Omental fat pad (tissue), 4 donors: Measurements from ENCODE around the gene LPA. TPM values are rescaled to one million over a fixed set of nuclear protein-coding genes. Genes with fewer than 3 reads are reported as not detected.
"Not testable (repeated sequence)": the region's sequence is repeated elsewhere in the genome, so short reads cannot be mapped to it uniquely, and the experiment has no call there.

Source experiments
- ATAC-seq: fragments of 150-250 bp; one replicate; pipeline ENCODE4 v1.9.1; 2016; ENCODE audit warnings: mild to moderate bottlenecking, moderate library complexity; ENCODE audit not compliant: low FRiP score
- DNase-seq: peaks from one replicate; pipeline ENCODE4 v3.0.0-alpha.2; 2019; ENCODE audit warnings: low spot score
- total RNA-seq, 4 donors: library from RNA; depleted of rRNA; stranded (reverse); fragments of >200 nt; gene quantifications; one replicate each; pipeline ENCODE4 v1.1.0, GENCODE V29; 2016
- TF ChIP-seq, protein P1 (sequence below), 3 donors: fragments of 450-650 bp; IDR thresholded peaks; one replicate each; pipeline ENCODE4 v1.5.1; 2016 to 2017; ENCODE audit warnings: antibody characterized with exemption in 3 of 3, mild to moderate bottlenecking in 3 of 3, moderate library complexity in 2 of 3

Gene LPA
- total RNA-seq, 4 donors from 2014 or later, result 0.24 to 0.65 TPM; not detected in 2

DNA sequence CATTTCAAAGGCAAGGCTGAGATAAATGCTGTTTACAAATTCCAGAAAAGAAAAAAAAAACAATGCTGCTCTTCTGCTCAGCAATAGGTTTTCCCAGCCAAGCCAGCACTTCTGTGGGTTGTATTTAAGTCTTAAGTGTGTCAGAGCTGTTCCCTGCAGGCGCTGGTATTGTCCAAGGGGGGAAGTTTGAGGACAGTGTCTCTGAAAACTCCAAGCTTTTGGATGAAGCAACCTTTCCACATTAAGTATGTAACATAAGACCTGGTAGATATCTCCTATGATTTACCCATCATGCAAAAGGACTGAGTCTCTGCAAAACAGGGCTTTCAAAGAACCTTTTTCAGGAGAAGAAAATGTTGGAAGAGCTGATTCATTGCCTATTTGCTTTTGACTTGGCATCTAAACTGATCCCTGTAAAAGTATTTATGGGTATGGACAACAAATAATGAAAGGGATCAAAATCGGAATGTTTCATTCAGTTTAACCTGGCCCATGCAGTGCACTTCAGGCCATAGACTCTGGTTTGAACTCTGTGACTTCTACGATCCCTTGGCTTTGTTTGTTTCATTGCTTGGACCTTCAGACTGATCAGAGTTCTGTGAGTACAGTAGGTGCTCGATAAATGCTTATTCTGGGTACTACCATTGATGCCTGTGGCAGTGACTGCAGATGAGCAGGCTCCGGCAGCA lies 21.8 kb upstream of the LPA start:
- TF ChIP-seq, protein P1, sequence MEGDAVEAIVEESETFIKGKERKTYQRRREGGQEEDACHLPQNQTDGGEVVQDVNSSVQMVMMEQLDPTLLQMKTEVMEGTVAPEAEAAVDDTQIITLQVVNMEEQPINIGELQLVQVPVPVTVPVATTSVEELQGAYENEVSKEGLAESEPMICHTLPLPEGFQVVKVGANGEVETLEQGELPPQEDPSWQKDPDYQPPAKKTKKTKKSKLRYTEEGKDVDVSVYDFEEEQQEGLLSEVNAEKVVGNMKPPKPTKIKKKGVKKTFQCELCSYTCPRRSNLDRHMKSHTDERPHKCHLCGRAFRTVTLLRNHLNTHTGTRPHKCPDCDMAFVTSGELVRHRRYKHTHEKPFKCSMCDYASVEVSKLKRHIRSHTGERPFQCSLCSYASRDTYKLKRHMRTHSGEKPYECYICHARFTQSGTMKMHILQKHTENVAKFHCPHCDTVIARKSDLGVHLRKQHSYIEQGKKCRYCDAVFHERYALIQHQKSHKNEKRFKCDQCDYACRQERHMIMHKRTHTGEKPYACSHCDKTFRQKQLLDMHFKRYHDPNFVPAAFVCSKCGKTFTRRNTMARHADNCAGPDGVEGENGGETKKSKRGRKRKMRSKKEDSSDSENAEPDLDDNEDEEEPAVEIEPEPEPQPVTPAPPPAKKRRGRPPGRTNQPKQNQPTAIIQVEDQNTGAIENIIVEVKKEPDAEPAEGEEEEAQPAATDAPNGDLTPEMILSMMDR (IDR thresholded peaks at IDR 0.05), result no peak
- DNase-seq (no peak), ATAC-seq (no peak)

DNA sequence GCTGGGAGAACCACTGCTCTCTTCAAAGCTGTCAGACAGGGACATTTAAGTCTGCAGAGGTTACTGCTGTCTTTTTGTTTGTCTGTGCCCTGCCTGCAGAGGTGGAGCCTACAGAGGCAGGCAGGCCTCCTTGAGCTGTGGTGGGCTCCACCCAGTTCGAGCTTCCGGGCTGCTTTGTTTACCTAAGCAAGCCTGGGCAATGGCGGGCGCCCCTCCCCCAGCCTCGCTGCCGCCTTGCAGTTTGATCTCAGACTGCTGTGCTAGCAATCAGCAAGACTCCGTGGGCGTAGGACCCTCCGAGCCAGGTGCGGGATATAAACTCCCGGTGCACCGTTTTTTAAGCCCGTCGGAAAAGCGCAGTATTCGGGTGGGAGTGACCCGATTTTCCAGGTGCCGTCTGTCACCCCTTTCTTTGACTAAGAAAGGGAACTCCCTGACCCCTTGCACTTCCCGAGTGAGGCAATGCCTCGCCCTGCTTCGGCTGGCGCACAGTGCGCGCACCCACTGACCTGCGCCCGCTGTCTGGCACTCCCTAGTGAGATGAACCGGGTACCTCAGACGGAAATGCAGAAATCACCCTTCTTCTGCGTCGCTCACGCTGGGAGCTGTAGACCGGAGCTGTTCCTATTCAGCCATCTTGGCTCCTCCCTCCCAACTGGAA lies 21.2 kb upstream of the LPA start:
- not testable (repeated sequence) for DNase-seq, ATAC-seq

DNA sequence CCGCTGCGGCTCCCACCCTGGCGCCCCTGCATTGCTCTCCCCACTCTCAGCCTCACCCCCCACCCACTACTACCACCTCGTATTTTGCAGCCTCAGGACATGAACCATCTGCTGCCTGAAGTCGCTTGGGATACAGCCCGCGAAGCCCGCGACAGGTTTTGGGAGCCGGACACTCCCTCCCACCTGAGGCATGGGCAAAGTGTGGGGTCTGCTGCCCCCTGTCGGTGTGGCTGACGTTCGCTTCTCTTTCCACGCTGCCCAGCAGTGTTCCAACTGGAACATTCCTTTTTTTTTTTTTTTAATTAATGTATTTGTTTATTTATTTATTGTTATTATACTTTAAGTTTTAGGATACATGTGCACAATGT lies 15.3 kb upstream of the LPA start:
- TF ChIP-seq, protein P1 (IDR thresholded peaks at IDR 0.05), result no peak
- no peak for DNase-seq
- ATAC-seq, result peak; percentile 75

DNA sequence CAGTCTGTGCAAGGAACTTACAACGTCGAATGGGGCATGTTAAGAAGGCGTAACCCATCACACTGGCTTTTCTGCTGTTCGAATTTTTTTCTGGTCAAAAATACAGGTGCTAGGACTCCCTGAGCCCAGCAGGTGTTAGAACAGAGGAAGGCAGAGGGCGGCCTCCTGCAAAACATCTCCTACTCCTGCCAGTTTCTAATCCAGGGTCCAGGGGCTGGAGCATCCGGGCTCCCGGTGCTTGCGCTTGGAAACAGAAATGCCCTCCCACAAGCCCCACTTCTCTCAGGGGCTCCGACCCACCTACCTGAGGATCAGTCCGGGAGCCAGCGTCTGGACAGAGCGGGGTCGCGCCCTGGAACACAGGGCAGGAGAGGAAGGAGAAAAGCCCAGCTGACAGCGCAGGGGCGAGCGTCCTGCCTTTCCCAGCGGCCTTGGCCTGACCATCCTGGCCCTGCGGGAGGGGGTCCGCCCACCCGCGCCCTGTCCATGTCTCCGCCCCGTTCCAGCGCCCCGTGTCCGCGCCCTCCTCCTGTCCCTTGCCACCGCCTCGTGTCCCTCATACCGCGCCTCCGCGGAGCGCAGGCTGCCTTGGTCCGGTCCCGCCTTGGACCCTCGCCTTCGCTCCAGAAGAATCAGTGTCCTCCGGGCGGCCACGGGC lies 14.8 kb upstream of the LPA start:
- TF ChIP-seq, protein P1 (IDR thresholded peaks at IDR 0.05), result no peak
- DNase-seq, result no peak
- peak; percentile 28 for ATAC-seq

DNA sequence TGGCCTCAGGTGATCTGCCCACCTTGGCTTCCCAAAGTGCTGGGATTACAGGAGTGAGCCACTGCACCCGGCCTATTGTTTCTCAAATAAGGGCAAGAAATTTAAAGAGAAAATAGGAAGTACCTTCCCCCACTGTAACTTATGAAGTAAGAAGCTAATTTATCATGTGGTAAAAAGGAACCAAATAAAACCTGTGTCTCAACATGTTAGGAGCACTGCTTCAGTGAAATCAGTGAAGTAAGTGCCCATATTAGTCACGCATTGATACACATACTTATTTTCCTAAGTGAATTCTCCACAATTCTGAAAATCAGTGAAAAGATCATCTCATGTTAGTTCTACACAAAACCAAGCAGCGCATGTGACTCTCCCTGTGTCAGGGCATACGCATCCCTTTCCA lies 14.2 kb upstream of the LPA start:
- no peak for DNase-seq
- ATAC-seq, result no peak
- TF ChIP-seq, protein P1 (IDR thresholded peaks at IDR 0.05), result no peak

DNA sequence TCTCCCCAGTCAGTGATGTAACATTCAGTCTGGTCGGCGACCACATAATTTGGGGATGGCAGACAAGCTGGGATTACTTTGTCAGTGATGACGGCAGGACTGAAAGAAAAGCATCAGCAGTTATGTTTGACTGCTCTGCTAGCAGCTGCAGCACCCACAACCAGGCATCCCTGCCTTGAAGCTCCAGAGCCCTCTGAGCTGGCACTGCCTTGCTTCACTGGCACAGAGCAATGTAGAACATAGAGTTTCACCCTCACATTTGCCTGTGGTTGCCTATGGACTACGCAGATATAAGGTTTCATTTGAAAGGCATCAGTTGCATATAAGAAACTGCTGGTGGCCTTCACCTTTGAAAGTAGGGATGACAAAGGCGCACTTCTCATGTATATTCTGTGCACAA lies 12.3 kb upstream of the LPA start:
- not testable (repeated sequence) for DNase-seq, ATAC-seq

DNA sequence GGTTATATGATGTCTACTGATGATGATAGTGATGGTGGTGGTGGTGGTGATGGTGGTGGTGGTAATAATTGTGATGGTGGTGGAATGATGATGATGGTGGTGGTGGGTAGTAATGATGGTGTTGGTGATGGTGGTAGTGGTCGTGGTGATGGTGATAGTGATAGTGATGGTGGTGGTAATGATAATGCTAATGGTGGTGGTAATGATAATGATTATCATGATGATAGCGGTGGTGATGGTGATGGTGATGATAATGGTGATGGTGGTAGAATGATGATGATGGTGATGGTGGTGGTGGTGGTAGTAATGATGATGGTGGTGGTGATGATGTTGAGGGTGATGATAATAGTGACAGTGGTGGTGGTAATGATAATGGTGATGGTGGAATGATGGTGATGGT lies 4.5 kb upstream of the LPA start:
- DNase-seq (no peak), ATAC-seq (no peak)
- TF ChIP-seq, protein P1 (IDR thresholded peaks at IDR 0.05), result no peak
